Activated CD8-positive, alpha-beta memory T cell treated with anti-CD3 and anti-CD28 coated beads, Interleukin-2, amount 50 U/mL, for 24 hours (primary cell): ENCODE data around the gene DOCK9.
A peak's percentile ranks its signal among the peaks of the same experiment; 100 is the strongest.
"Not testable (repeated sequence)": the region's sequence is repeated elsewhere in the genome, so short reads cannot be mapped to it uniquely, and the experiment has no call there.

Experiments used
- DNase-seq: peaks from one replicate; pipeline ENCODE4 v3.0.0-alpha.2; 2020; ENCODE audit errors: extremely low read depth

DOCK9 gene

GRCh38 chr13:98917116-98917515, 60.7 kb downstream of the DOCK9 start:
- DNase-seq = no peak

- DNase-seq = no peak
Observed at GRCh38 chr13:98916403-98916802, 61.5 kb downstream of the DOCK9 start.

DNA sequence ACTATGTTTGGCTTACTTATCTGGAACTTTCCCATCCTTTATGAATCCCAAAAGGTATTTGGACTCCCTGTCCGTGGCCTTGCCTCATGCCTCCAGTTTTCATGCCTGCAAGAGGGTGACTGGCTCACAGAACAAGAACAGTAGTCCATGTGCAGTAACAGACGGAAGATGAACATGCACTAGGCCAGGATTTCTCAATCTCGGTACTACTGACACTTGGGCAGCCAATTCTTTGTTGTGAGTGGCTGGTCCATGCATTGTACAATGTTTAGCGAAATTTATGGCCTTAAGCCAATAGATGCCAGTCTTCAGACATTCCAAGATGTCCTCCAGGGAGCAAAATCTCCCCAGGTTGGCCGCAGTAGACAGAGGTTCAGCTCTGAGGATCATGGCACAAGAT, 61.9 kb downstream of the DOCK9 start:
- no peak for DNase-seq

DNA sequence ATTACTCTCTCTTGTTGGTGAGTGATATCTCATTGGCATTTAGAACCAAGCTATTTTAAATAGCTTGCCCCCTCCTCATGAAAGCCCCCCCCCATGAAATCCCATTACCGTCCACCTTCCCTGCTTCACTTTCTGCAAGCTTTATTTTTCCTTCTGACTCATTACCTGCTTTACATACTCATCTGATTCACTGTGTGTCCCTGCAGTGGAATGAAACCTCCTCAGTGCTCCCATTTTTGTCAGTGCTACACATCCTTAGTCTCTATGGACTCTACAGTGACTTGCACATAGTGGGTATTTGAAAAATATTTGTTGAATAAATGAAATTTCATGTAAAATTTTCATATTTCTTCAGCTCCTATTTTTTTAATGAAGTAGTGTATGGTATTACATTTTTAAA, 62.3 kb downstream of the DOCK9 start:
- DNase-seq = no peak

GRCh38 chr13:98913741-98914140, 64.1 kb downstream of the DOCK9 start:
- DNase-seq = no peak

DNA sequence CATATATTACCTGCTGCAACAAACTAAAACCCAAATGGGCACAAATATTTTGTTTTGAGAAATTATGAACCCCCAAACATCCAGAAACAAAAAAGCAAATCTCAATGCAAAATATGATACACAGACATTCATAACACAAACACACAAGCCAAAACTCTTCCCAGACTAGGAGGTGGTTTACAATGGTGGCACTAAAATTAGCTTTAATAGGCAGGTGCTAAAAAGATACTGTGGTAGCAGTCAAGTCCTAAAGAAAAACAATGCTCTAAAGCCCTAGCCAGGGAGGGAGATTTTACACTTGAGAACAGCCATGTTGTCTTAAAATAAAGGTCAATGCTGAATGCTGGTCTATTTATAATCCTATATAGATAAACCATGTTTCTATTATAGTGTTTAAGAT, 65.0 kb downstream of the DOCK9 start:
- no peak for DNase-seq

- no peak for DNase-seq
Observed at GRCh38 chr13:98910501-98910951, 67.3 kb downstream of the DOCK9 start.

- no peak for DNase-seq
Observed at GRCh38 chr13:98909016-98909415, 68.8 kb downstream of the DOCK9 start.

DNA sequence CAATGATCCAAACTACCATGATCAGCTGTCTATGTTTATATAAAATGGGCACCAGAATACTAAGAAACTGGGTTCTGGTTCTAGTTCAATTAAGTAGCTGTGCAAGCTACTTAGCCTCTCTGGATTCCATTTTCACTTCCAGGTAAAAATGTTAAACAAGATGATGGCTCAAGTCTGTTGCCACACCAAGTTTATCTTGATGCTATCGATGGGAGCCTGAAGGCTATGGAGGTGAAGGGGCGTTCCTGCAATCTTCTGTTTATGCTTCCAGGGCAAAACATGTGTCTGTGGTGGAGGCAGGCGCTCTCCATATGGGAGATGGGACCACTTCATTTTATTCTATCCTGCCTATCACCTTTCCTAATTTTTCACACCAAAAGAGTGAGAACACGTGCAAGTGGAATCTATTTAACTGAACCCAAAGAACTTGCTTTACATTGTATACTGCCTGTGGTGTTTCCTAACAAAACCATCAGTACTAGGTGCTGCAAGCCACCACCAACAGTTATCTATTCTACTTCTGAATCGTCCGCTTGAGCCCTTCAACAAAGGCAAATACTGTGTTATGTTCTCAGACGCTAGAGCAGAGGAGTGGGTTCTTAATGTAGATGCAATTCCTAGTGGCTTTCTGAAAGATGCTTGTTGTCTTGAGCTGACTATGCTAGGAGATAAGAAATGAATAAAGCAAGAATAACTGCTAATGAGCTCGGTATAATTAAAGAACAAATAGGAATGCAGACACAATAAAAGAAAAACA, 70.9 kb downstream of the DOCK9 start:
- no peak for DNase-seq

DNA sequence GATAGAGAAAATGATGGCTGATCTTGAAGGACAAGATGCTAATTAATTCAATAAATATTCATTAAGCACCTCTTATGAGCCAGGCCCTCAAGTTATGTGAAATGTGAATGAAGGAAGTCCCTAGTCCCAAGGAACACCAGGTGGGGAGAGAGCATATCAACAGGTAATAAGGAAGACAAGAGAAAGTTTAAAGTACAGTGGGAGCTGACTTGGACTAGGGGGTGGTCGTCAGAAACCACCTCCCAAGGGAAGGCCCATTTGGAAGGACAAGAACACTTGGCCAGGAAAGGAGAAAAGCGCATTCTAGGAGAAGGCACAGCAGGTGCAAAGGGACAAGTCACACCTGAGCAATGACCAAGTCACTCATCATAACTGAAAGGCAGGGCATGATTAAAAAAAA, 72.7 kb downstream of the DOCK9 start:
- DNase-seq = no peak

- DNase-seq = no peak
Observed at GRCh38 chr13:98900442-98900841, 77.4 kb downstream of the DOCK9 start.

DNA sequence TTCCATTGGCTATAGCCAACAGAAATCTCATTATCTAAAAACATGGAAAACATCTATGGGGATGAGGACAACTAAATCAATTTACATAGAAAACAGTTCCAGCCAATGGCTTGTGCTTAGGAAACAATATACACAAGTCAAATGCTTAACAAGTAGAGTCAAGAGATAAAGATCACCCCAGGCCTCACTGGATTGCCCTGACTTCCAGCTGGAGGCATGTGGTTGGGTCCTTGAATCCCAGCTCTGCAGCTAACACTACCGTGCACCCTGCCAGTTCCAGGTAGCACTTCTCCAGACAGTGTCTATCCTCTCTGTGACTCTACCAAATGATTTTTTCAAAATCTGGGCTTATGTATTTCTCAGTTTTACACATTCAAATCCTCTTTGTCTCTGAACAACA, 80.2 kb downstream of the DOCK9 start:
- no peak for DNase-seq

DNA sequence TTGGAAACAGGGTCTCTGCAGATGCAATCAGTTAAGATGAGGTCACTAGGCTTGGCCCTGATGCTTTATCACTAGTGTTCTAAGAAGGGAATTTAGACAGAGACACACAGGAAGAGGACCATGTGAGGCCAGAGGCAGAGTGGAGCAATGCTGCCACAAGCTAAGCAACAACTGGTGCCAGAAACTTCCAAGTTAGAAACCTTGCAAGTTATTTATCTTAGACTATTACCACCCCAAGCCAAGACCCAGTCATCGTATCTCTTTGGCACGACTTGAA, 81.1 kb downstream of the DOCK9 start:
- no peak for DNase-seq

GRCh38 chr13:98896083-98896867, 81.6 kb downstream of the DOCK9 start:
- DNase-seq = no peak

GRCh38 chr13:98894814-98895213, 83.0 kb downstream of the DOCK9 start:
- DNase-seq = not testable (repeated sequence)

DNA sequence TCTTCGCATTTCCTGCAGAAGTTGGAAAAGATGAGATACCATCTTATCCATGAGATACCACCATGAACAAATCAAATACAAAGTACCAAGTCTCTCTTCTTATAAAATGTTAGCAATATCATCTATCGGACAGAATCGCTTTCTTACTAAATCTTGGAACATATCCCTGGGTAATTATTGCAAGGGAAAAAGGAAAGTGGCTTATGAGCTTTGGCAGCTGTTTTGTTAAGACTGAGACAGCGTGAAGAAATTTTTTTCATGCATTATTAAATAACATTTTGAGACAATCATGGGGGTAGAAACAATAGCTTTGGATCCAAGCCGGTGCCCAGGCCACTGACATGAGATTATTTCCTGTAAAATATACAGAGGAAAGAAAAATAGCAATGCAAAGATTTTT, 84.5 kb downstream of the DOCK9 start:
- DNase-seq = no peak

DNA sequence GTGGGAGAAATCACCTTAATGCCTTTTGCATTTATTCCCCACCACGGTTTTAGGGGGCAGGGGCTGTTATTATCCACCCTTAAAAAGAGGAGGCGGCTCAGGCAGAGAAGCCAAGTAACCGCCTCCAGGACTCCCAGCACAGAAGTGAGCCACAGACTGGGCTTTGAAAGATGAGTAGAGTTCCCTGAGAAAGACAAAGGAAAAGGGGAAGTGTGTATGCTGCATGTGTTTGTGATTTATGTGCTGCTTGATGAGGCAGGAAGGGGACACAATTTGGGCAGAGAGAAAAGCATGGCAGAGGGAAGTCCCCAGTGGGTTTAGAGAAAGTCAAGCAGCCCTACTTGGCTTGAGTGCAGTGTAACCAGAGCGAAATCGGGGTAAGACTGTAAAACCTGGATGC, 85.0 kb downstream of the DOCK9 start:
- no peak for DNase-seq

DNA sequence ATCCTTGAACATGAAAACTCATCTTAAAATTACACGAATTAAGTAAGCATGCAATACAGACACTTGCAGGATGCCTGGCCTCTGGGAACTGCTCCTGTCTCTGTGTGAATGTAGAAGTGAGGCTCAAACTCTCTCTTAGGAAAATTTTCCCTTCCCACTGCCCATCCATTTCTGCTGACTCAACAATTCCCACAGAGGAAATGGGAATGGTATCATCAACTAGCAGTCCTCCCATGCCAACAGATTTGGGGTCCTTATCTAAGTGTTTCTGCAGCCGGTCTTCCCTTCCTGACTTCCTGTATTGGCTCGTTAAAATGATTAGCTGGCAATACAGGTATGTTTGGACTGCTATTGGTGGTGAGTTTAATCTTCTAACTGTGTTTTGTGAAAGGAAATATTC, 85.8 kb downstream of the DOCK9 start:
- no peak for DNase-seq

- DNase-seq = no peak
Observed at GRCh38 chr13:98890925-98891324, 86.9 kb downstream of the DOCK9 start.

- DNase-seq = peak; percentile 20
Observed at GRCh38 chr13:98890186-98890585, 87.7 kb downstream of the DOCK9 start.

DNA sequence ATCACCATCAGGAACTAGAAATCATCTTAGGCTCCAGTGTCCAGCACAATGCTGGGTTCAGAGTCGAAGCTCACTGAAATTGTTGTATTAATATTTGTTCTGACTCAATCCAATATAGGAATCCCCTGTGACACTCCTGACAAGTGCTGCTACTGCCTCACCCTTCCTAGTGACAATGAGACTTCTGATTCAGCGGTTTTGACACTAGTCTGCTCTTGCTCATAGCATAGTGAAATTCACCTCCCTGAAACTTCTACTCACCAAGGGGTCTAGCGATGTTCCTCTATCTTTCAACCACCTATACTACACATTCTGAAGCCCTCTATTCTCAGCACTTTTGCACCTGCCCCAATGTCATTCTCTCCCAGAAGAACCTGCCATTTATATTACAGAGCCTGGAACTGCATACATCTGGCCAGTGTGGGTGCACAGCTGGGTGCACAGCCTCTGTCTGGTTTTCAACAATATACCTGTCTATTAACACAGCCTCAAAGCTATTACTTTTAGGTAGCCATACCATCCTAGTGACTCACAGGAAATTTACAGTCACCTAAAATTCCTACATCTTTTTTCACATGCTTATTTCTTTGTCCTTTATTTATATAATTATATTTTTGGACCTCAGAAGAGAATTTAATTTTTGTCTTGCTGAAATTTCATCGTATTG, 88.3 kb downstream of the DOCK9 start:
- no peak for DNase-seq

- no peak for DNase-seq
Observed at GRCh38 chr13:98888890-98889279, 89.0 kb downstream of the DOCK9 start.
